GM18951 (cell line): ENCODE data around the gene GPR87.

Experiments used
- POLR2A ChIP-seq: IDR thresholded peaks from 4 replicates; pipeline ENCODE4 v1.6.1; 2011; ENCODE audit warnings: mild to moderate bottlenecking; ENCODE audit not compliant: insufficient read length, insufficient read depth; ENCODE audit errors: extremely low read depth
- in situ Hi-C: fragments of 300-500 bp; cut with MboI; formaldehyde crosslinking; loops from one replicate; pipeline ENCODE4 v1.12.0; 2022; ENCODE audit warnings: low sequenced_read_pairs, mixed read lengths, inconsistent platforms; ENCODE audit not compliant: unreplicated experiment

GPR87 gene, protein sequence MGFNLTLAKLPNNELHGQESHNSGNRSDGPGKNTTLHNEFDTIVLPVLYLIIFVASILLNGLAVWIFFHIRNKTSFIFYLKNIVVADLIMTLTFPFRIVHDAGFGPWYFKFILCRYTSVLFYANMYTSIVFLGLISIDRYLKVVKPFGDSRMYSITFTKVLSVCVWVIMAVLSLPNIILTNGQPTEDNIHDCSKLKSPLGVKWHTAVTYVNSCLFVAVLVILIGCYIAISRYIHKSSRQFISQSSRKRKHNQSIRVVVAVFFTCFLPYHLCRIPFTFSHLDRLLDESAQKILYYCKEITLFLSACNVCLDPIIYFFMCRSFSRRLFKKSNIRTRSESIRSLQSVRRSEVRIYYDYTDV

DNA sequence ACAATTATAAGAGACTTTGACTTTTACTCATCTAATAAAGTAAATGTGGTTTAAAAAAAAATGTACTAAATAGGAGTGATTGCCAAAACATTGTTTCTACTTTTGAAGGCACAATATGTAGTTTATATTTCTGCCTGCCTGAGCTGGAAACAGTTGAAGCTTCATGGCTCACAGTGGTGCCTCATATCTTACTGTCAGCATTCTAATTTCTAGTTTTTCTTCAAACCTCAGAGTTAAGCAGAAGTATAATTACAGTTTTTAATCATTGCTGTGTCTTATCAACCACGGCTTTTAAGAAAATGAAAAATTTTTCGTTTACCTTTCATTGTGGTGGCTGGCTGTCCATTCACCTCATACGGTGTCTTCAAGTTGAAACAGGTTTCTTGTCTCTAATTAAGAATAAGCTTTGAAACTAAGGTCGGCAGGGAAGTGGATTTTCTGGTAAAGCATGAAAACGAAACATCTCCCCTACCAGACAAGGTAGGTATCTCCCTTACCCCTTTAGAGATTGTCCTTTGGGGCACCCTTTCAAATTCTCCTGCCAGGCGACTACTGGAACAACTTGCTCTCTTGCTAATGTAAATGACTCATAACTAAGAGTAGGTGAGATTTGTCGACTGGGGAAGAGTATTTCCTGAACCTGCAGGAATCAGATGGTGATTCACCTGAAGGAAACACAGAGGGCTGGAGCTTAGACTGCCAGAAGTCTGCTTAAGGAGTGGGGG, at the start of gene GPR87:
GPR87 (minus strand) TSS at position 554 of the 725 bp plus-strand sequence. CDS start 16,720 bp downstream, outside the sequence.
- TF ChIP-seq POLR2A, result no peak
- in situ Hi-C loops, result no loop called here

DNA sequence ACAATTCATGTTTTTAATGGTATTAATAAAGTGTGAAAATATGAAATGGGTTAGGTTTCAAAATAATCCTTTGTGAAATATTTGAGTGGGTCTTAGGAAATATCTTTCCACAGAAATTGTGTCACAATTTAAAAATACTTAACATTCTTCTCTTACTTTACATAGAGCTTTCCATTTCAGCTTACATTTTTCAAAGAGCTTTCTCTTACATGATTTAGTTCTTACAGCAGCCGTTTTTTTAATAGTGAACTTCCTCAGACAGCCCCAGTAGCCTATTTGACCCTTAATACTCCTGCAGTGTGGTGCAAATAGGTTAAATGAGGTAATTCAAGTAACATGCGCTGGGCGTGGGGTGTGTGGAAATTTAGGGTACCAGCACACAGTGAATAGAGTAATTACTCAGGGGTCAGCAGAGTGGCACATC, 46.1 kb upstream of the GPR87 start:
- TF ChIP-seq POLR2A, result no peak
- in situ Hi-C loops, result no loop called here

DNA sequence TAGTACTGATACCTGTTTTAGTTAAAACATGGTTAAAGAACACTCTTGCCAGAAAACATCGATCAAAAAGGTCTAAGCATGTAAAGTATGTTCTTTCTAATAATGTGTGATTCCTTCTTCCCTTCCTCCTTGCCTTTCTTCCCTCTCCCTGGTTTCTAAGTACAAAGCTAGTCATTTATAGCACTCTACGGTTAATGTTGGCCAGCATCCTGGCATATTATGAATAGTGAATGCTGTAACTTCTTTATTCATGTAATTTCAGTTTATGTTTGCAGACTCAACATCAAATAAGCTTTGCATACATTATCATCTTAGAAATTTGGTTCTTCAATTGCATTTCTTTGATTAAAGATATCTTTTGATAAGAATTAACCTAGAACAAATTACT, 40.8 kb upstream of the GPR87 start:
- in situ Hi-C loops, result no loop called here
- TF ChIP-seq POLR2A, result no peak

DNA sequence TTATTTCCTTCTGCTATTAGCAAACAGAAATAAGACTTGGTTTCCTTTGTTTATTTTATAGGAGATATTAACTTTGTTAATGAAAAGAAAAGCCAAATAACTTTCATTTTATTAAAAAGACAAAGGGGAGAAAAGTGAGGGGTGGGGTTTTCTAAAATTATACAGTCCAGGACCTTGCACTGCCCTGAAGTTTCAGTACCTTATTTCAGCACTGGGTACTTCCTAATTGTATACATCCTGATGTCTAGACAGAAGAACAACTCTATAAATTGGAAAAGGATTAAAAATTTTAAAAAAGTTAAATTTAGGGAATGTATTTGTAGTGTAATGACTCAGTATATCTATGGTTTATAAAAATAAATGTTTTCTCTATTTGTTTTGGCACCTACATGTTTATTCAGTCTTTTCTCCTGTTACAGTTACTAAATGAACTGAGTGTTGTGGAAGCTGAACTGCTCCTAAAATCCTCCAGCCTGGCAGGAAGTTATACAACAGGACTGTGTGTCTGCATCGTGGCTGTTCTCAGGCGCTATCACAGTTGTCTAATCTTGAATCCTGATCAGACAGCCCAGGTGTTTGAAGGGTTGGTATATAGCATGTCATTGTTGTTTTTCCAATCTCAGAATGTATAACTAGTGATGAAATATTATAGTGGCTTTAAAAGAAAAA, 40.3 kb upstream of the GPR87 start:
- in situ Hi-C loops, result no loop called here

DNA sequence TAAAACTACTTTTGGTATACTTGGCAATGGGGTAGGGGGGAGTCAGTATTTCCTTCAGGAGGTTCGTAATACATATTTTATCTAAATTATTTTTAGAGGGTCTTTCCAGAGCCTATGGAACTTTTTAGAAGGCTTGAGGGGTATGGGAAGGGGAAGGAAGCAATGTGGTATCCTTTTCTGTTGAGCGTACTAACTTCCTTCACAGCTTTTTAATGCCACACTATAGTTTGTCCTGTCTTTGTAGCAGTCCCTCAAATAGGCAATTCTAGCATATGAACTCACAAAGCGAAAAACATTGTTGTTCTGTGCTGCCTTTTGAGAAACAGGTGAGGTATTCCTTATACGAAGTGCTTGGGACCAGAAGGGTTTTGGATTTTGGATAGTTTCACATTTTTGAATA, 35.0 kb upstream of the GPR87 start:
- in situ Hi-C loops, result no loop called here
- no peak for TF ChIP-seq POLR2A

More for the DNA sequence above, 40.3 kb upstream of the GPR87 start:
- no peak for TF ChIP-seq POLR2A

DNA sequence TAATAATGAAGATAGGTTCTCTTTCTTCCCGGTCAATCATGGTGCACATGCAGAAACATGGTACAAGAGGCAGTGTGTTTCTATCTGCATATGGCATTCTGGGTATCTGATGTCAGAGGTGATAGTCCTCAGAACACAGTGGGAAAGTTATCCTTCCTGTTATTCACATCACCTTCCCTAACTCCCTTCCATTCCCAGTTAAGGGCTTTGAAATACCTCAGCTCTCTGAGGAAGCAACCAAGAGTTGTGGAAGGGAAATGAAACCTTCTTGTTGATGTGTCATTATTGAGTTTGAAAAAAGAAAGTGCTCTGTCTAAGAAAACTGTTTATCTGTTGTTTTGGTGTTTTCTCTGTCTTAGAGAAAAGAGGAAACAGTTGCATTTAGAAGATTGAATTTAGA, 34.6 kb upstream of the GPR87 start:
- in situ Hi-C loops, result no loop called here
- TF ChIP-seq POLR2A, result no peak

DNA sequence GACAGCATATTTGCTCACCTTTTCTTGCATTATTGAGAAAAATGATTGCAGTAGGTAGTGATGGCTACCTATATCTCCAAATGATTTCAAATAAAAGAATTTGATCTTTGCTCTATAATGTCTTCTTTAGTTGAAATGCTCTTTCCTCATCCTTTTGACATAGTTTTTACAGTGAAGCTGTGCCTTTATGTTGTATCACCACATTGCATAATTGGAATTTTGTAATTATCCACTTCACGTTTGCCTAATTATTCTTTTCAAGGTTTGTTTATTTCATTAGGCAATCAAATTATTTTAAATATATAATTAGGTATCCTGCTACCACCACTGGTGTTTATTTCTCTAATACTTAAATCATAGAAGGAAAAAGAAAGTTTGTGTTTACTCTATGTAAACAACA, 34.0 kb upstream of the GPR87 start:
- in situ Hi-C loops, result no loop called here
- no peak for TF ChIP-seq POLR2A

DNA sequence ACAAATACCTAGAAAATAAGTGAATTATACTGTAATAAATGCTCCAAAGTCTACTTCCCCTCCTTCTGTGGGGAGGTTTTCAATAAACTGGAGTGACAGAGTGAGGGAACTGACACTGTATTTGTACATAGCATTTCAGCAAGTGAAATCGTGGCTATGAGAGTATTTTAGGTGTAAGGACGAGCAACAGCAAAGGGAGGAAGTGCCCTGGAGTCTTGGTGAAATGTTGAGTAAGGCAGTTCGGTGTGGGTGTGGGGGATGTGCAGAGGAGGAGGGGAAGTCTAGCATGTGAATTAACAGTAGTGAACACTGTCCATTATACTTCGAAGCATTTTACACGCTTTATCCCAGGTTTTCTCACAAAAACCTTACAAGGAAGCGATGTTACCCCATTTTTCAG, 30.8 kb upstream of the GPR87 start:
- no peak for TF ChIP-seq POLR2A
- in situ Hi-C loops, result no loop called here

DNA sequence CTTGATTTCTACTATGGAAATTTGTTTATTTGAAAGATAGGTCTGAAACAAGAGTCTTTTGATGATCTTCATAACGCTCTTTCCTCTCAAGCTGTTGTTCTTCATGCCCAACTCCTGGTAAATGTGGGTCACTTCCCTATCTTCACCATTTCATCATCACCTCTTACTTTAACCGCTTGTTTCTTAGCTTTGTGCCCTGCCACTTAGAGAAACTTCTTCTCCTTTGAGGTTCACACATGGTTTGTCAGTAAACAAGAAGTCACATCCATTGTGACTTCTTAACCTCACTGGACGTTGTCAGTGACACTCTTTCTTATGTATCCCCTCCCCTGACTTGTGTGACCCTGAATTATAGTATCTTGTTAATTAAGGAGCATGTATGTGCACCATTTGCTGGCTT, 29.7 kb upstream of the GPR87 start:
- TF ChIP-seq POLR2A, result no peak
- in situ Hi-C loops, result no loop called here

DNA sequence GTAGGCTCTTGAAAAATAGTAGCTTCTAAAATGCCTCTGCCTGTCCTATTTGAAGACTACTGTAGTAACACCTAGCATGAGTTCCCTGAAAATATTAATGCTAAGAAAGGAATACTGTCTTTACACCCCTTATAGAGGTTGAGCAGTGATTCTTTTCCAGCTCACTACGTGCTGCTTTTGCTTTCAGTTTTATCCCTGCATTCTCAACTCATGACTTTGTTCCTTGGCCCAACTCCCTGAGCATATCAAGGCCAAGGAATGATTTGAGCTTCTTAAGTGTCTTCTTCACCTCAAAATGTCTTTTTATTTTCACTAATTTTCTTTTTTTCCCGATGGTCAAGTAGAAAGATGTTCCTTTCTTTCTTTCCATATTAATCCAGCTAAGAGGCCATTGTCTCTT, 29.2 kb upstream of the GPR87 start:
- TF ChIP-seq POLR2A, result no peak
- in situ Hi-C loops, result no loop called here

DNA sequence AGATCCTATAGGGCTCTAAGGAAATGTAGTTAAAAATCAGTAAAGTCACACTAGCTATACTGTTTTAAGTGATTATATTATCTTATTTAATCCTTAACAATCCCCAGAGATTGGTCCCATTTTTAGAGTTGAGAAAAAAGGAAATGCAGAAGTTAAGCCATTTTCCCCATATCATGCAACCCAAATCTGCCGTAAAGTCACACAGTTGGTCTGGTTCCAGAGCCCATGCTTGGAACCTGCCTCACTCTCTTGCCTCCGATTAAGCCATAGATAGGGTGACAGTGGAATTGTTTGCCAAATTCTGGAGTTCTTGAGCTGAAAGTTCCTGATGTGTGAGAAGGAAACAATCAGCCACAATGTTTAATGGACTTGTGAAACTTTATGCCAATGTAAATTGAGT, 15.1 kb upstream of the GPR87 start:
- in situ Hi-C loops, result no loop called here
- TF ChIP-seq POLR2A, result no peak

DNA sequence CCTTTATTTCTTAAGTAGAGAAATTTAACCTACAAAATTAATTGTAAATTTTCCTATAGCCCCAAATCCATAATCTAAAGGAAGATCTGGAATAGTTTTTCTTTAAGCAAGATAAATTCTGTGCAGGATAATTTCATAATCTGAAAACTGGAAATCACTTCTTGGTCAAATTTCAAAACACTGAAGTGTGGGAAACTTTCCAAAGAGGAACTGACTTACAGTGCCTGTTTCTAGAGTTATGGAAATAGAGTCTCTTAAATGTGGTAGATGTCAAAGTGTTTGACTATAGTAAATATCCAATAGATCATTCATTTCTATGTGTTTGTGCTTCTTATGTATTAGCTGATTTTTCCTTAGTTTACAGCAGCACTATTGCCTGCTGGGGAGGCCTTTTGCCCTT, 14.3 kb upstream of the GPR87 start:
- no peak for TF ChIP-seq POLR2A
- in situ Hi-C loops, result no loop called here

DNA sequence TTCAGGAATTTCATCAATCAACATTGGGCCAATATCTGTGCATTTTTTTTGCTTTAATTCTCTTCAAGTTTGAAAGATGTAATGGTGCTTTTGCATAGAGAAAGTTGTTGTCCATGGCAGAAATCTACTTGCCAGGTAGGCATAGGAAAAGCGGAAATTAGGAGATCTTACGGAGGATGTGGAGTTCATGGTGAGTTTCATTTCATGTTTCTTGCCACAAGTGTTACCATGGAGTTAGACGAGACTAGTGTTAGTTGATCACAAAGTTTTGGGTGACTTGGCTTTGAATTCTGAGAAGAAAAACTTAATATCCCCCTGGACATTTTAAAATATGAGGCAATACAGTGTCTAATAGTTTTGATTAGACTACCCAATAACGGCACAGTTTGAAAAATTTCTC, 13.8 kb upstream of the GPR87 start:
- in situ Hi-C loops, result no loop called here
- TF ChIP-seq POLR2A, result no peak
